Endothelial cell of hepatic sinusoid (primary cell): ENCODE measurements around the gene NDUFB2.
"Not testable (repeated sequence)": the region's sequence is repeated elsewhere in the genome, so short reads cannot be mapped to it uniquely, and the experiment has no call there.

Experiments
- in situ Hi-C: cut with HindIII; loops from 2 replicates; pipeline ENCODE4 v1.10.0; 2017; ENCODE audit warnings: low sequenced_read_pairs

Gene NDUFB2

GRCh38 chr7:140672382-140673062, 24.0 kb upstream of the NDUFB2 start, which contains the start of gene ADCK2:
Gene ADCK2 (plus strand): TSS chr7:140672945. CDS start chr7:140673331, 386 bp downstream.
- in situ Hi-C loops, result no loop called here

- in situ Hi-C loops, result no loop called here
These were observed 23.3 kb upstream of the NDUFB2 start for GRCh38 chr7:140673063-140673773.

GRCh38 chr7:140673774-140674155, 22.7 kb upstream of the NDUFB2 start:
- in situ Hi-C loops, result no loop called here

GRCh38 chr7:140674356-140674800, 22.1 kb upstream of the NDUFB2 start:
- in situ Hi-C loops, result no loop called here

DNA sequence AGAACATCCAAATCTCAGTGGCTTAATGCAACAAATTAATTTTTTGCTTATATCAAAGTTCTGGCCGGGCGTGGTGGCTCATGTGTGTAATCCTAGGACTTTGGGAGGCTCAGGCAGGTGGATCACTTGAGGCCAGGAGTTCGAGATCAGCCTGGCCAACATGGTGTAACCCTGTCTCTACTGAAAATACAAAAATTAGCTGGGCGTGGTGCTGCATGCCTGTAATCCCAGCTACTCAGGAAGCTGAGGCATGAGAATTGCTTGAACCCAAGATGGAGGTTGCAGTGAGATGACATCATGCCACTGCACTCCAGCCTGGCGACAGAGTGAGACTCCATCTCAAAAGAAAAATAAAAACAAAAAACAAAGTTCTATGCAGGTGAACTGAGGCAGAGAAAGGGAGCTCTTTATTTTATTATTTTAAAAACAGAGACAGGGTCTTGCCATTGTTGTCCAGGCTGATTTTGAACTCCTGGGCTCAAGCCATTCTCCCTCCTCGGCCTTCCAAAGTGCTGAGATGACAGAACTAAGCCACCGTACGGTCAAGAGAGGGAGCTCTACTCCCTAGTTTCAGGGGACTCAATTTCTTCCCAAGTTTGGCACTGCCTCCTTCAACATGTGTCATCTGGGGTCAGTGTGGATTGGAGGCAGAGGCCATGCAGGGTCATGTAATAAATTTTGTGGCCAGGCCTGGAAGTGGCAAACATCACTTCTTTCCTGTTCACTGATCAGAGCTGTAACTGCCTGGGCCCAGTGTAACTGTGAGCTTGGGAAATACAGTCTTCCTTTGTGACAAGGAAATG, 21.4 kb upstream of the NDUFB2 start:
- in situ Hi-C loops, result no loop called here

GRCh38 chr7:140675726-140676125, 20.8 kb upstream of the NDUFB2 start:
- in situ Hi-C loops, result no loop called here

- in situ Hi-C loops, result no loop called here
These were observed 20.2 kb upstream of the NDUFB2 start for GRCh38 chr7:140676306-140676705.

DNA sequence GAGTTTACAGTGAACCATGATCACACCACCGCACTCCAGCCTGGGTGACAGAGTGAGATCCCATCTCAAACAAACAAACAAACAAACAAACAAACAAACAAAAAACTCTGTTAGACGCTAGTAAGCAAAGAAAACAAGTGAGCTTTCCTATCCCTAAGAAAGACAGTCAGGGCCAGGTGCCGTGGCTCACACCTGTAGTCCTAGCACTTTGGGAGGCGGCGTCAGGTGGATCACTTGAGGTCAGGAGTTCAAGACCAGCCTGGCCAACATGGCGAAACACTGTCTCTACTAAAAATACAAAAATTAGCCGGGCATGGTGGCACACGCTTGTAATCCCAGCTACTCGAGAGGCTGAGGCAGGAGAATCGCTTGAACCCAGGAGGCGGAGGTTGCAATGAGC, 19.6 kb upstream of the NDUFB2 start:
- in situ Hi-C loops, result not testable (repeated sequence)

GRCh38 chr7:140677496-140677895, 19.0 kb upstream of the NDUFB2 start:
- in situ Hi-C loops, result no loop called here

DNA sequence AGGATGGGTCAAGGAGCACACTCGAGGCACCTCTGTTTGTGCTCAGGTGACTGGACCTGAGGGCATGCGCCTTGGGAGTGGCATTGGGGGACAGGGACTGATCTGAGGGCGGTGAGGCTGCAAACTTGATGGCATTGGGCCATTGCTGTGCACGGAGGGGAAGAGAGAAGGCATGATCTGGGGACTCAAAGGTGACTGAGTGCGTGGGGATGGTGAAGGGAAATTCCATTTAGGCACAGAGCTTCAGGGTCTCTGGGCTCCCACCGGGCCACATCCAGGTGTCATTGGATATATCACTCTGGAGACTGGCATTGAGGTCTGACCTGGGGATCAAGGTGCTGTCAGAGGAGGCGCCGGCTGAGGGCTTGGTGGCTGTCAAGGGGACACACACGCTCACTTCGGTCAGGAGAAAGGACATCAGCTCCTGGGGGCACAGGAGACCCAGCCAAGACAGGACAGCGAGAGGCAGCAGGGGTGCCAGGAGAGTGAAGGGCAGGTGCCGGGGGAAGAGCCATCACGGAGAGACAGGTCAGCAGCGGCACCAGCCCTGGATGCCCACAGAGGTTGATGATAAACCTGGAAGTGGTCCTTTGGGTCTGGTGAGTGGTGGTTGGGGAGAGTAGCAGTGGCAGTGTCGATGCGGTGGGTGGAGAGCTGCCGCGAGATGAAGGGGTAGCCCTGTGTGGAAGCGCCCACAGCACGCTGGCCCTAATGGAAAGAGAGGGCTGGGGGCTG, 18.3 kb upstream of the NDUFB2 start:
- in situ Hi-C loops, result no loop called here

DNA sequence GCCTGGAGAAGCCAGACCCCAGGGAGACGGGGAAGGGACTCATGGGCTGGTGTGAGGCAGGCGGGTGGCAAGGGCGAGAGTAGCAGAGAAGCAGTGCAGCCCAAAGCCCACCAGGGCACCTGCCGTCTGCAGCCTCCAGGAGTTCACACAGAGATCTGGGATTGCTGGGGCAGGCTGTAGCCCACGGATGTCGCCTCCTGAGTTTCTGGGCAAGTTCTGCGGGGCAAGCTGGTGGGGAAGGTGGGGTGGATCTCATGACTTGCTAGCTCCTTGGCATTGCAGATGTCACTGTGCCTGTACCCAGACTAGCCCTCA, 17.7 kb upstream of the NDUFB2 start:
- in situ Hi-C loops, result no loop called here

DNA sequence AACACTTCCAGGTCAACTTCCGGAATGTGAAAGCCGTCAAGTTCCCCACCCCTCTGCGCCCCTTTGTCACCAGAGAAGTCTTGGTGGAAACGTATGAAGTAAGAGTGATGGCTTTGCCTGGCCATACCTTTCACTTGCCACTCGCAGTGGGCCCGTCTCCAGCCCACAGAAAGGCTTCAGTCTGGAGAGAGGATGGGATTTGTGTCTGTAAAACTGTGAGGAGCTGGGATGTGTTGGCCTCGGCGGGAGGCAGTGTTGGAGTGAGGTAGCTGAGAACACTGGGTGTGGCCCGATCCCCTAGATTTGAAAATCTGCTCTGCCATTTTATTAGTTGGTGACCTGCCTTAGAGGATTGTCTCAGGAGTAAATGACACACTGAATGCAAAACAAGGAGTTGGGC, 17.3 kb upstream of the NDUFB2 start:
- in situ Hi-C loops, result no loop called here

- in situ Hi-C loops, result no loop called here
These were observed 15.6 kb upstream of the NDUFB2 start for GRCh38 chr7:140680886-140681285.

DNA sequence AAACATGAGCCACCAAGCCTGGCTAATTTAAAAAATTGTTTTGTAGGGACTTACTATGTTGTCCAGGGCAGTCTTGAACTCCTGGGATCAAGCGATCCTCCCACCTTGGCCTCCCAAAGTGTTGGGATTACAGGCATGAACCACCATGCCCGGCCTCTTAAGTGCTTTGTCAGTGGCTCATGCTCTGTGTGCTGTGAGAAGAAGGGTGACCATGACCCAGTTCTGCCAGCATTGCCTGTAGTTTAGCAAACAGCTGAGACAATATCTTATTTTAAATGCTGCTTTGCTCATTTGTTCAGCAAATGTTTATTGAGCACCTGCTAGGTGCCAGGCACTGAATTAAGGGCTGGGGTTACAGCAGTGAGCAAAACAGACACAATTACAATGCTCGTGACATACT, 14.7 kb upstream of the NDUFB2 start:
- in situ Hi-C loops, result no loop called here

- in situ Hi-C loops, result no loop called here
These were observed 12.9 kb upstream of the NDUFB2 start for GRCh38 chr7:140683657-140684056.

DNA sequence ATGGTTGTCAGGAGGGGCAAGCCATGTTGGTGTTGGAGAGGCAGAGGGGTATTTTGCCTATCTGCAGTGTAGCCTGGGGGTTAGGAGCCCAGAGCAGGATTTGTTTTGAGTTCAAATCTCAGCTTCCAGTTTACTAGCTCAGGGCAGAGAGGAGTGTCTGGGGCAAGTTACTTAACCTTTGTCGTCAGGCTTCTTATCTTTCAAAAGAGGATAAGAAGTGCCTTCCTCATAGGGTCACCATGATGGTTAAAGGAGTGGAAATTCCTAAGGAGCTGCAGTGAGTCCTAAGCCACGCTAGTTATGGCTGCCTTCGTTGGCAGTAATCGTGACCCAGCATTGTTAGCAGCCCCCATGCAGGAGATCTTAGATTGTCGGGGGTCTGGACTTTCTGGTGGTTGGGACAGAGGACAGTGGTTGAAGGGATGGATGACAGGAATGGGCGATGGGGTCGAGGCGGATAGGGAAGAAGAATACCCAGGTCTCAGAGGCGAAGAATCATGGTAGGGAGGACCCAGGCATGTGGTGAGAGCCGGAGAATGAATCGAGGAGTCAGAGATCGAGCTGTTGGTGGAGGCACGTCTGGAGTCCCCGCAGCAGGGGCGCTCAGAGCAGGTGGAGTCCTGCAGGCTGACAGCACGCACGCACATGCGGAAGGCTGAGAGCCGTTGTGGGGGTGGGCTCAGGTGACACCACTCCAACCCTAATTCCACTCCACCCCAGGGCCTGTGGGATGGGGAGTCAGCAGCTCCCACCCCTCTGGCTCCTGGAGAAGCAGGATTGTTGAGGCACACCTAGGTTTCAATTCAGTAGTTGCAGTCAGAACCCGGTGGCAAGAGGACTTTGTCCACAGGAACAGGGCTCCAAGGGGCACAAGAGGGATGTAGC, 12.2 kb upstream of the NDUFB2 start:
- in situ Hi-C loops, result no loop called here

- in situ Hi-C loops, result no loop called here
These were observed 11.0 kb upstream of the NDUFB2 start for GRCh38 chr7:140685407-140686087.

GRCh38 chr7:140686921-140687320, 9.6 kb upstream of the NDUFB2 start:
- in situ Hi-C loops, result no loop called here

DNA sequence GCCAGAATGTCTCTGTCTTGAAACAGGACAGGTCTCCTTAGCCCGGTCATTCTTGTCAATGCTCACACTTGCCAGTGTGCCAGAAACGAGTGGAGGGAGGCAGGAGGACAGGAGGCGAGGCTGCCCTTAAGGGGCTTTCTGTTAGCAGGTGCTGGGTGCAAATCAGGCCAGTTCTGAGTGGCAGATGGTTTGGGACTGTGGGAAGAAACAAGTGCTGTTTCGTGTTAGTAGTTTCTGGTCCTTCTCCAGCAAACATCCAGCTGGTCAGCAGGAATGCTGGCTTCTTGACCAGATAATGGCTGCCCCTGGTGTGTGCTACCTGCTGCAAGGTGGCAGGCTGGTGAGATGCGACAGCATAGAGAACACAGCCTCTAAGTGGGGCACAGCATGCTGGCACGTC, 8.2 kb upstream of the NDUFB2 start:
- in situ Hi-C loops, result no loop called here
